H9 (cell line): ENCODE results near the gene EDIL3. TPM values are rescaled to one million over a fixed set of nuclear protein-coding genes. Genes with fewer than 3 reads are reported as not detected.

Experiments
- DNase-seq: peaks from one replicate; pipeline ENCODE4 v3.0.0-alpha.2; 2017
- H2AFZ ChIP-seq: one replicate; pipeline ENCODE4 v1.6.1; 2013; ENCODE audit warnings: mild to moderate bottlenecking, low read length, control low read depth, moderate library complexity
- H2AK5ac ChIP-seq: 2 replicates; pipeline ENCODE4 v1.6.1; 2013; ENCODE audit warnings: low read length, control low read depth, mixed read lengths; ENCODE audit not compliant: insufficient read length
- H2BK120ac ChIP-seq: one replicate; pipeline ENCODE4 v1.6.1; 2013; ENCODE audit warnings: low read depth, mild to moderate bottlenecking, low read length, control low read depth, inconsistent platforms; ENCODE audit not compliant: poor library complexity, severe bottlenecking
- H2BK12ac ChIP-seq: 2 replicates; pipeline ENCODE4 v1.6.1; 2013; ENCODE audit warnings: low read length, control low read depth, mixed read lengths, low read depth; ENCODE audit not compliant: insufficient read length
- H2BK15ac ChIP-seq: 2 replicates; pipeline ENCODE4 v1.6.1; 2013; ENCODE audit warnings: low read depth, low read length, control low read depth
- H2BK20ac ChIP-seq: one replicate; pipeline ENCODE4 v1.6.1; 2013; ENCODE audit warnings: low read depth, mild to moderate bottlenecking, low read length, control low read depth, inconsistent platforms; ENCODE audit not compliant: poor library complexity, severe bottlenecking
- H2BK5ac ChIP-seq: 2 replicates; pipeline ENCODE4 v1.6.1; 2013; ENCODE audit warnings: low read length, control low read depth, mixed read lengths; ENCODE audit not compliant: insufficient read length
- H3K14ac ChIP-seq: 2 replicates; pipeline ENCODE4 v1.6.1; 2013; ENCODE audit warnings: low read length, control low read depth; ENCODE audit not compliant: insufficient read depth
- H3K18ac ChIP-seq: 2 replicates; pipeline ENCODE4 v1.6.1; 2013; ENCODE audit warnings: low read depth, mild to moderate bottlenecking, mixed read lengths, low read length, control low read depth; ENCODE audit not compliant: insufficient read length
- H3K23ac ChIP-seq: 2 replicates; pipeline ENCODE4 v1.6.1; 2013; ENCODE audit warnings: low read length, control low read depth, mixed read lengths, low read depth; ENCODE audit not compliant: insufficient read length
- H3K23me2 ChIP-seq: 2 replicates; pipeline ENCODE4 v1.6.1; 2013; ENCODE audit warnings: low read depth, mild to moderate bottlenecking, mixed read lengths, low read length, control low read depth; ENCODE audit not compliant: insufficient read length, poor library complexity, severe bottlenecking
- H3K27ac ChIP-seq: 2 replicates; pipeline ENCODE4 v1.5.1; 2013; ENCODE audit warnings: low read length, control low read depth, mixed read lengths, low read depth; ENCODE audit not compliant: insufficient read length
- H3K27me3 ChIP-seq: 2 replicates; pipeline ENCODE4 v1.6.1; 2013; ENCODE audit warnings: low read length, control low read depth, inconsistent platforms; ENCODE audit not compliant: insufficient read depth
- H3K4ac ChIP-seq: 2 replicates; pipeline ENCODE4 v1.6.1; 2013; ENCODE audit warnings: low read depth, mild to moderate bottlenecking, control low read depth, inconsistent platforms, low read length, moderate library complexity
- H3K4me1 ChIP-seq: 2 replicates; pipeline ENCODE4 v1.6.1; 2013; ENCODE audit warnings: low read length, control low read depth, inconsistent platforms; ENCODE audit not compliant: insufficient read depth
- H3K4me2 ChIP-seq: 2 replicates; pipeline ENCODE4 v1.6.1; 2013; ENCODE audit warnings: low read length, control low read depth, mixed read lengths; ENCODE audit not compliant: insufficient read length, insufficient read depth
- H3K56ac ChIP-seq: 2 replicates; pipeline ENCODE4 v1.6.1; 2013; ENCODE audit warnings: low read depth, mild to moderate bottlenecking, mixed read lengths, low read length, control low read depth; ENCODE audit not compliant: insufficient read length
- H3K79me1 ChIP-seq: 2 replicates; pipeline ENCODE4 v1.6.1; 2013; ENCODE audit warnings: low read depth, mild to moderate bottlenecking, moderate library complexity, low read length, control low read depth, inconsistent platforms; ENCODE audit not compliant: insufficient read depth, poor library complexity, severe bottlenecking
- H3K79me2 ChIP-seq: 2 replicates; pipeline ENCODE4 v1.6.1; 2013; ENCODE audit warnings: low read length, control low read depth, inconsistent platforms; ENCODE audit not compliant: insufficient read depth
- H3K9ac ChIP-seq: 2 replicates; pipeline ENCODE4 v1.6.1; 2013; ENCODE audit warnings: low read length, control low read depth, mixed read lengths; ENCODE audit not compliant: insufficient read length; ENCODE audit errors: extremely low read depth
- H3K9me3 ChIP-seq: one replicate; pipeline ENCODE4 v1.6.1; 2013; ENCODE audit warnings: low read depth, low read length, inconsistent platforms; ENCODE audit not compliant: control insufficient read depth
- H3T11ph ChIP-seq: one replicate; pipeline ENCODE4 v1.6.1; 2013; ENCODE audit warnings: mild to moderate bottlenecking, low read length, control low read depth, inconsistent platforms
- H4K20me1 ChIP-seq: one replicate; pipeline ENCODE4 v1.6.1; 2013; ENCODE audit not compliant: control insufficient read depth, insufficient read length, insufficient read depth
- H4K5ac ChIP-seq: 2 replicates; pipeline ENCODE4 v1.6.1; 2013; ENCODE audit warnings: low read depth, mild to moderate bottlenecking, mixed read lengths, low read length, control low read depth; ENCODE audit not compliant: insufficient read length
- H4K8ac ChIP-seq: replicated peaks from 2 replicates; pipeline ENCODE4 v1.6.1; 2013; ENCODE audit warnings: low read length, control low read depth, mixed read lengths, low read depth; ENCODE audit not compliant: insufficient read length
- H4K91ac ChIP-seq: 2 replicates; pipeline ENCODE4 v1.6.1; 2013; ENCODE audit warnings: low read depth, mild to moderate bottlenecking, moderate library complexity, mixed read lengths, low read length, control low read depth; ENCODE audit not compliant: insufficient read length
- H3K27ac Mint-ChIP-seq, 3 experiments: 2 replicates in 2 of 3; 3 replicates in 1 of 3; pipeline ENCODE4 v1.8.0; 2020 to 2021; ENCODE audit warnings: mixed read lengths in 3 of 3, mild to moderate bottlenecking in 1 of 3, moderate library complexity in 1 of 3
- H3K27me3 Mint-ChIP-seq: 2 replicates; pipeline ENCODE4 v1.8.0; 2021; ENCODE audit warnings: low read depth, mild to moderate bottlenecking, moderate library complexity, mixed read lengths
- H3K36me3 Mint-ChIP-seq, 3 experiments: 2 replicates in 2 of 3; 3 replicates in 1 of 3; pipeline ENCODE4 v1.8.0; 2020 to 2021; ENCODE audit warnings: low read depth in 3 of 3, mixed read lengths in 3 of 3; ENCODE audit not compliant: insufficient read depth in 1 of 3
- H3K4me1 Mint-ChIP-seq, 2 experiments: 2 replicates each; pipeline ENCODE4 v1.8.0; 2020; ENCODE audit warnings: mixed read lengths in 2 of 2
- H3K4me3 Mint-ChIP-seq, 2 experiments: 2 replicates in 1 of 2; 3 replicates in 1 of 2; pipeline ENCODE4 v1.8.0; 2020 to 2021; ENCODE audit warnings: mild to moderate bottlenecking in 2 of 2, mixed read lengths in 2 of 2, moderate library complexity in 1 of 2
- H3K9me3 Mint-ChIP-seq, 2 experiments: 2 replicates in 1 of 2; 3 replicates in 1 of 2; pipeline ENCODE4 v1.8.0; 2020; ENCODE audit warnings: mild to moderate bottlenecking in 2 of 2, mixed read lengths in 2 of 2, moderate library complexity in 1 of 2
- CTCF ChIP-seq: fragments of 200-600 bp; sonication (generic); conservative IDR thresholded peaks from 3 replicates; pipeline ENCODE4 v1.8.0; 2021; ENCODE audit warnings: antibody characterized with exemption, mild to moderate bottlenecking
- WGBS: extraction: QIAGEN DNeasy Blood & Tissue Kit; methylation state at CpG from one replicate; pipeline ENCODE4 v1.1.7; 2013; ENCODE audit warnings: missing lambda C conversion rate, low lambda C conversion rate, mixed read lengths; ENCODE audit not compliant: insufficient read length; ENCODE audit errors: extremely low coverage; 5-methylcytosine and 5-hydroxymethylcytosine counted together
- total RNA-seq: library from RNA; stranded (reverse); gene quantifications from 2 replicates; pipeline ENCODE4 v1.2.1, GENCODE V29; 2021

EDIL3 gene
- total RNA-seq, 1 experiment from 2014 or later, result 61.9 TPM

GRCh38 chr5:84303315-84303714 lies 81.4 kb downstream of the EDIL3 start:
- Mint-ChIP-seq H3K27me3 (no peaks in the 10 kb centered on the region), H3K9me3 (no peaks in the 10 kb centered on the region), H3K36me3 (peaks cover 0 to 5% (median 2%) of the 10 kb centered on the region in 3 experiments; a peak in 3 of 7 replicates), H3K4me3 (no peak overlapping the region), H3K4me1 (peaks cover 8% of the 10 kb centered on the region in 2 experiments), H3K27ac (no peak overlapping the region)
- Histone ChIP-seq H2BK5ac (no peak overlapping the region), H2BK20ac (no peak overlapping the region), H3K27ac (no peak overlapping the region), H2BK12ac (no peak overlapping the region), H2BK120ac (no peak overlapping the region), H3K4ac (no peak overlapping the region), H4K5ac (no peak overlapping the region), H2BK15ac (no peak overlapping the region), H2AFZ (no peak overlapping the region), H4K8ac (no peak overlapping the region), H3K18ac (no peak overlapping the region), H3K23ac (no peak overlapping the region), H4K20me1 (no peaks in the 10 kb centered on the region), H3K79me2 (no peaks in the 10 kb centered on the region), H3K27me3 (no peaks in the 10 kb centered on the region), H4K91ac (no peak overlapping the region), H2AK5ac (no peak overlapping the region), H3K79me1 (no peaks in the 10 kb centered on the region), H3T11ph (no peak overlapping the region), H3K56ac (no peak overlapping the region), H3K9ac (no peak overlapping the region), H3K4me2 (no peak overlapping the region), H3K4me1 (no peaks in the 10 kb centered on the region), H3K14ac (no peak overlapping the region), H3K9me3 (no peaks in the 10 kb centered on the region), H3K23me2 (no peaks in the 10 kb centered on the region)
- no CpG with 5 or more reads among the region's 3 CpGs for WGBS
- TF ChIP-seq CTCF, result no peak
- DNase-seq, result no peak
